ENCODE measurements around the gene ATP8A2. TPM values are rescaled to one million over a fixed set of nuclear protein-coding genes. Genes with fewer than 3 reads are reported as not detected.
"Not testable (repeated sequence)": the region's sequence is repeated elsewhere in the genome, so short reads cannot be mapped to it uniquely, and the experiment has no call there.

Gene ATP8A2
- under 1 TPM; 0.13 to 0.21 TPM for total RNA-seq

DNA sequence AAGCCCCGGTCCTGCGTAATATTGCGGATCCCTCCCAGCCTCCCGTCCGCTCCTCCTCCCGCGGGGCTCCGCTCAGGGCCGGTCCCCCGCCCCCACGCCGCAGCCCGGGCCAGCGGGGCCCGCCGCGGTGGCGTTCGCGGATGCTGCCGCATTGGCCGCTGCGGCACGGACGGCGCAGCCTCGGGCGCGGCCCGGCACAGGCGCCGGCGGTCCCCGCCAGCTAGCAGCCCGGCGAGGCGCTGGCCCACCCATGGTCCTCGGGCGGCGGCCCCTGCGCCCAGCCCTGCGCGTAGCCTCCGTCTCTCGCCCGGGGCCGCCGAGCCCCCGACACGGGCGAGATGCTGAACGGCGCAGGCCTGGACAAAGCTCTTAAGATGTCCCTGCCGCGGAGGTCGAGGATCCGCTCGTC, at the start of gene ATP8A2:
ATP8A2 (plus strand) TSS at position 100 of the 409 bp plus-strand sequence; CDS start at position 339, 239 bp downstream.
- H3K4me1 Mint-ChIP-seq: no peaks in the 10 kb centered on the region
- H3K9me3 Mint-ChIP-seq: no peaks in the 10 kb centered on the region
- H3K4me3 Mint-ChIP-seq: peak within 1 kb of the TSS; percentile 62
- no peaks in the 10 kb centered on the region for H3K36me3 Mint-ChIP-seq (ENCODE audit: low read depth)
- ATAC-seq (replicated peaks): no peak
- no peak within 1 kb of the TSS for H3K27ac Mint-ChIP-seq
- H3K27me3 Mint-ChIP-seq: peaks cover 58% of the 10 kb centered on the region

DNA sequence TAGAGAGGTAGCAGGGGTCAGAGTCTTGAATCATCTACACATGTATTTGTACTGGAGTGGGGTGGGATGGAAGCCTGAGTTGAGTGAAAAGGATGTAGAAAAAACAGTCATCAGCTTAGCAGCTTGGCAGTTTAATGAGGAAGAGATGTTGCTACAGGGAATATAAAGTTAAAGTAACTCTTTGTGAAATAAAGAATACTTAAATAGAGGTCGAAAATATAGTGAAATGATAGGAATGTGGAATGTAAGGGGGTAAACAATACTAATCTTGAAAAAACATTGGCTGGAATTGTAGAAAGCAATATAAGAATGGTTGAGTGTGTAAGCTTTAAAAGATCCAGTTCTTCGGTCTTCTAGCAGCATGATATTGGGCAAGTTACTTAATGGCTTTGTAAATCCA, 47.7 kb upstream of the ATP8A2 start:
- Mint-ChIP-seq H3K36me3 (ENCODE audit: low read depth) (peaks cover 100% of the 10 kb centered on the region), H3K4me3 (no peak overlapping the region), H3K27ac (peak overlapping the region; percentile 2), H3K9me3 (no peaks in the 10 kb centered on the region), H3K27me3 (no peaks in the 10 kb centered on the region), H3K4me1 (peaks cover 6% of the 10 kb centered on the region)
- ATAC-seq (replicated peaks): no peak

DNA sequence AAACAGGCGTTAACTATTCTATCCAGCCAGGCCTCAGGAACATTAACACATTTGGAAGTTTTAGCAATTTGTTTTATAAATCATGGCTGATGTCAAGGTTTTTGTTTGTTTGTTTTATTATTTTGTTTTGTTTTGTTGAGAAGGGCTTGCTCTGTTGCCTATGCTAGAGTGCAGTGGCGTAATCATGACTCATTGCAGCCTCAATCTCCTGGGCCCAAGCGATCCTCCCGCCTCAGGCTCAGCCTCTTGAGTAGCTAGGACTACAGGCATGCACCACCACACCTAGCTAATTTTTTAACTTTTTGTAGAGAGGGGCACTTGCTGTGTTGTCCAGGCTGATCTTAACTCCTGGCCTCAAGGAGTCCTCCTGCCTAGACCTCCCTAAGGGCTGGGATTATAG, 42.1 kb upstream of the ATP8A2 start:
- Mint-ChIP-seq H3K4me3 (no peak overlapping the region), H3K4me1 (no peaks in the 10 kb centered on the region), H3K27ac (no peak overlapping the region), H3K36me3 (ENCODE audit: low read depth) (peaks cover 100% of the 10 kb centered on the region), H3K27me3 (no peaks in the 10 kb centered on the region), H3K9me3 (no peaks in the 10 kb centered on the region)
- ATAC-seq (replicated peaks): no peak

DNA sequence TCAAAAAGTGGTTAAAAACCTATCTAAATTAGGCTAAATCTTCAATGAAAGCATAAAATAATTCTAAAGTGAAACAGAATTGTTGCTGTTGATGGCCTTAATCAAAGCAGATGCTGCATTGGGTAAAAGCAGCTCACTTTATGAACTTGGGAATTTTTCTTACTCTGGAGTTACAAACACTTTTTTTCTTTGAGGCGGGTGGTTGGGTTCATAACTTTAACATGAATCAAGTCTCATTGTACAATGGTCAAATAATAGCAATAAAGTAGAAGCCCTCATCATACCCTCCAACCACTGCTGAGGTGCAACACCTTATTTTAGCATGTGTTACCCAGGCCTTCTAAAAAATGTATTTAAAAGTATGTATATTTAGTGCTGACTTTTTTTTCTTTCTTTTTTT, 41.2 kb upstream of the ATP8A2 start:
- Mint-ChIP-seq H3K27me3 (no peaks in the 10 kb centered on the region), H3K36me3 (ENCODE audit: low read depth) (peaks cover 100% of the 10 kb centered on the region), H3K27ac (no peak overlapping the region), H3K9me3 (no peaks in the 10 kb centered on the region), H3K4me3 (no peak overlapping the region), H3K4me1 (no peaks in the 10 kb centered on the region)
- no peak for ATAC-seq (replicated peaks)

DNA sequence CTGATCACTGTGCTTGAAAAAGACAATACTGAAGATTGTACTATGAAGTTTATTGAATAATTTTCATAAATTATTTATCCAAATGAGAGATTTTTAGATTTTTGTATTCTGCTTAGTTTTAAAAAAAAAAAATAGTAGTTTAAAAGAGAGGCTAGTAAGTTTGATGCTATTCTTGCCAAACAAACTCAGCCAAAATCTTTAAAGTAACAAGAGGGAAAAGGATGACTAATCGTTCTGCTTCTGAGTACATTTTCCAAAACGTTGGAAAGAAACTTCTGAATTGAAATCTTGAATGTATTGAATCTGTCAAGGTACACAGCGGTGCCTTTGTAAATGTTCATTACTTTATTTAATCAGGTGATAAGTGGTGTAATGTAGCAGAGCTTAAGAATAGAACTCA, 35.9 kb upstream of the ATP8A2 start:
- no peak for ATAC-seq (replicated peaks)
- Mint-ChIP-seq H3K4me1 (no peaks in the 10 kb centered on the region), H3K27ac (no peak overlapping the region), H3K27me3 (no peaks in the 10 kb centered on the region), H3K36me3 (ENCODE audit: low read depth) (peaks cover 99% of the 10 kb centered on the region), H3K4me3 (no peak overlapping the region), H3K9me3 (no peaks in the 10 kb centered on the region)

DNA sequence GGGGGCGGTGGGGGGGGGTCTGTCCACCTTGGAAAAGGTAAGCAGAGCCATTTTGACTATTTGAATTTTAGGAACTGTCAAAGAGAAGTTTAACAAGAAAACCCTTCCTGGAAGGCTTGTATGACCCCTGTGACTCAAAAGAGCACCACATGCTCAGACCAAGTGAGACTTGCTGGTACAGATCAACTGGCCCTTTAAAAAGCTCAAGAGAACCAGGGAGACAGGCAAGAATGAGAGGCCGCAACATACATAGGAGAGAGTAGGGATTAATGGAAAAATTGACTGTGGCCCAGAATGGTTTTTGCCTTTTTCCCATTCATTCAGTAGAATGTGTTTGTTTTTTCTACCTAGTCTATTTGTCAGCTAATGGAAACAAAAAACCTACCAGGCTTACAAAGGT, 26.2 kb upstream of the ATP8A2 start:
- Mint-ChIP-seq H3K36me3 (ENCODE audit: low read depth) (peaks cover 16% of the 10 kb centered on the region), H3K27ac (no peak overlapping the region), H3K4me1 (no peaks in the 10 kb centered on the region), H3K4me3 (no peak overlapping the region), H3K9me3 (no peaks in the 10 kb centered on the region), H3K27me3 (no peaks in the 10 kb centered on the region)
- no peak for ATAC-seq (replicated peaks)

DNA sequence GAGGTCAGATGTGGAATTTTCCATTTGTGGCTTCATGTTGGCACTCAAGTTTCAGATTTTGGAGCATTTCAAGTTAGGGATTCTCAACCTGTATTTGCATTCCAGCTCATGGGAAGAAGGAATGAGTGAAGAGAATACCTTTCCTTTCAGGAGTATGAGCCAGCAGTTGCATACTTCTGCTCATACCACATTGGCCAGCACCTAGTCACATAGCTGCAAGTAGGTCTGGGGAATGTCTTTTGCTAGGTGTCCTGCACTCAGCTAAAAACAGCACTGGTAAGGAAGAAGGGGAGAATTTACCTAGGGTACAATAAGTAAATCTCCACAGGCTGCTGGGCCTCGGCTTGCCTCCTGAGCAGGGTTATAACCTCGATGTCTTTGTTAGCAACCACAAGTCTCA, 24.6 kb upstream of the ATP8A2 start:
- Mint-ChIP-seq H3K36me3 (ENCODE audit: low read depth) (peaks cover 5% of the 10 kb centered on the region), H3K27me3 (no peaks in the 10 kb centered on the region), H3K27ac (no peak overlapping the region), H3K9me3 (no peaks in the 10 kb centered on the region), H3K4me3 (no peak overlapping the region), H3K4me1 (no peaks in the 10 kb centered on the region)
- ATAC-seq (replicated peaks): no peak

DNA sequence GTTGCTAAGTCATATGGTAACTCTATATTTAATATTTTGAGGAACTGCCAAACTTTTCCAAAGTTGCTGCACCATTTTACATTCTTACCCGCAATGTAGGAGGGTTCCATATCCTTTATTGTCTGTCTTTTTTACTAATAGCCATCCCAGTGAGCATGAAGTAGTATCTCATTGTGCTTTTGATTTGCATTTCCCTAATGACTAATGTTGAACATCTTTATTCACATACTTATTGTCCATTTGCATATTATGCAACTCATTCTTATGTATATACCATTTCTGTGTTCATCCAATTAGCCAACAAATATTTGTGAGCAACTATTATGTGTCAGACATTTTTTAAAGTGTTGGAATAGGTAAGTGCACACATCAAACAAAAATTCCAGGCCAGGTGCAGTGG, 20.4 kb upstream of the ATP8A2 start:
- H3K4me1 Mint-ChIP-seq: no peaks in the 10 kb centered on the region
- ATAC-seq (replicated peaks): no peak
- H3K27me3 Mint-ChIP-seq: peaks cover 22% of the 10 kb centered on the region
- H3K36me3 Mint-ChIP-seq (ENCODE audit: low read depth): no peaks in the 10 kb centered on the region
- no peak overlapping the region for H3K4me3 Mint-ChIP-seq
- H3K27ac Mint-ChIP-seq: no peak overlapping the region
- no peaks in the 10 kb centered on the region for H3K9me3 Mint-ChIP-seq

DNA sequence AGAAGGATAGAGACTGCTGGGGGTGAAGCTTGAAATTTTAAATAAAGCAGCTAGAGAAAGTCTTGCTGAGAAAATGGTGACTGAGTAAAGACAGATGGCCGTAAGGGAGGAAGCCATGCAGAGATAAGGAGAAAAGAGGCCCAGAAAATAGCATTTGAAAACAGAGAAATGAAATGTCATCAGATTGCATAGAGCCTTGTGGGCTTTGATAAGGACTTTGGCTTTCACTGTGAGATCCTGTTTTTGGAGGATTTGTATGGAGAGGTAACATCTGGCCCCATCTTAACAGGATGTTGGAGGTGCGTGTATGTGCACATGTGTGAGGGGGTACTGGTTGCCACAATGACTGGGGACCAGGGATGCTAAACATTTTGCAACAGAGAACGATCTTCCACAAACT, 19.5 kb upstream of the ATP8A2 start:
- ATAC-seq (replicated peaks): no peak
- Mint-ChIP-seq H3K27me3 (peaks cover 23% of the 10 kb centered on the region), H3K4me1 (no peaks in the 10 kb centered on the region), H3K4me3 (no peak overlapping the region), H3K36me3 (ENCODE audit: low read depth) (no peaks in the 10 kb centered on the region), H3K27ac (no peak overlapping the region), H3K9me3 (no peaks in the 10 kb centered on the region)

DNA sequence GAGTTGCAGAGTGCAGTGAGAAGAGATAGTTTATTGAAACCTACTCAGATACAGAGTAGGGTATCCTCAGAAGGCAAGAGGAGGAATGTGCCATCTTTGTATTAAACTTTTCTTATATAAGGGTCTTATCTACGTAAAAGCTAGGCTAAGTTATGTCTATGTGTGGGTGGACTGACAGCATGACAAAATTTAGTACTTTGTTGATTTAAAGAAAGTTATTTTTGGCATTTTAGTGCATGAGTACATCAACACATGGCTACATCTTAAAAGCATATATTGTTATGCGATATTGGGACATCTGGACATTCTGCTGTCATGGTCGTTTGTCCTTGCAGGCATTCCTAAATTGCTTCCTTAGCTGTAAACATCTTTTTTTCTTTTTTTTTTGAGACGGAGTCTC, 19.0 kb upstream of the ATP8A2 start:
- Mint-ChIP-seq H3K9me3 (no peaks in the 10 kb centered on the region), H3K27ac (no peak overlapping the region), H3K4me3 (no peak overlapping the region), H3K36me3 (ENCODE audit: low read depth) (no peaks in the 10 kb centered on the region), H3K27me3 (peaks cover 27% of the 10 kb centered on the region), H3K4me1 (no peaks in the 10 kb centered on the region)
- no peak for ATAC-seq (replicated peaks)

DNA sequence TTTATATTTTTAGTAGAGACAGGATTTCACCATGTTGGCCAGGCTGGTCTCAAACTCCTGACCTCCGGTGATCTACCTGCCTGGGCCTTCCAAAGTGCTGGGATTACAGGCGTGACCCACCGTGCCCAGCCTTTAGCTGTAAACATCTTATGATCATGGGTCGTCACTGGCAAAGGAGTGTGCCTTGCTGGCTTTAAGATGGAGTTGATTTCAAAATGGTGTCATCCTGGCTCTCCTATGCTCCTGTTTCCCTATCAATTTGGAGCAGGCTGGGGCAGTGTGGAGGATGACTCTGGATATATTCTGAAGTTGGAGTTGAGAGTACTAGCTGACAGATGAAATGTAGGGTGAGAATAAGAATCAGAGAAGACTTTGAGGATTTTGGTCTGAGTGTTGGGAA, 18.4 kb upstream of the ATP8A2 start:
- Mint-ChIP-seq H3K9me3 (no peaks in the 10 kb centered on the region), H3K27me3 (peaks cover 27% of the 10 kb centered on the region), H3K4me3 (no peak overlapping the region), H3K27ac (no peak overlapping the region), H3K4me1 (no peaks in the 10 kb centered on the region), H3K36me3 (ENCODE audit: low read depth) (no peaks in the 10 kb centered on the region)
- no peak for ATAC-seq (replicated peaks)

DNA sequence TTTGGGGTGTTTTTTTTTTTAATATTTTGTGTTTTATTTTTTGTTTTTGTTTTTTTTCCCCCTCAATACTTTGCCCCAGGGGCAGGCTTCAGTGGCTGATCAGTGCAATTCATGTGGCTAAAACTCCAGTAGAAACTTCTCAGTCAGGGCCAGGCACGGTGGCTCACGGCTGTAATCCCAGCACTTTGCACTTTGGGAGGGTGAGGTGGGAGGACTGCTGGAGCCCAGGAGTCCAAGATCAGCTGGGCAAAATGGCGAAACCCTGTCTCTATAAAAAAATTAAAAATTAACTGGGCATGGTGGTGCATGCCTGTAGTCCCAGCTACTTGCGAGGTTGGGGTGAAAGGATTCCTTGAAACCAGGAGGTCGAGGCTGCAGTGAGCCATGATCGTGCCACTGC, 17.4 kb upstream of the ATP8A2 start:
- Mint-ChIP-seq H3K4me1 (no peaks in the 10 kb centered on the region), H3K27me3 (peaks cover 27% of the 10 kb centered on the region), H3K4me3 (no peak overlapping the region), H3K9me3 (no peaks in the 10 kb centered on the region), H3K27ac (no peak overlapping the region), H3K36me3 (ENCODE audit: low read depth) (no peaks in the 10 kb centered on the region)
- ATAC-seq (replicated peaks): no peak

DNA sequence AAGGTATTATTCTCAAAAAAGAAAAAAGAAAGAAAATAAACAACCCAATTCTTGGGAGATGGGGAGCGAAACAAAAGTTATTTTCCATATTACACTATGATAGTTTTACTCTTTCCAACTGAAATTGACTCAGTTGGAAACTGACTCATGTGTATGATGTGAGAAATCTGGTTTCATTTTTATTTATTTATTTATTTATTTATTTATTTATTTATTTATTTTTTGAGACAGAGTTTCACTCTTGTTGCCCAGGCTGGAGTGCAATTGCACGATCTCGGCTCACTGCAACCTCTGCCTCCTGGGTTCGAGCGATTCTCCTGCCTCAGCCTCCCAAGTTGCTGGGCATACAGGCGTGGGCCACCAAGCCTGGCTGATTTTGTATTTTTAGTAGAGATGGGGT, 11.3 kb upstream of the ATP8A2 start:
- H3K9me3 Mint-ChIP-seq; H3K36me3 Mint-ChIP-seq (ENCODE audit: low read depth); ATAC-seq (replicated peaks); H3K27ac Mint-ChIP-seq; H3K4me1 Mint-ChIP-seq; H3K4me3 Mint-ChIP-seq: not testable (repeated sequence)
- peaks cover 18% of the 10 kb centered on the region for H3K27me3 Mint-ChIP-seq

DNA sequence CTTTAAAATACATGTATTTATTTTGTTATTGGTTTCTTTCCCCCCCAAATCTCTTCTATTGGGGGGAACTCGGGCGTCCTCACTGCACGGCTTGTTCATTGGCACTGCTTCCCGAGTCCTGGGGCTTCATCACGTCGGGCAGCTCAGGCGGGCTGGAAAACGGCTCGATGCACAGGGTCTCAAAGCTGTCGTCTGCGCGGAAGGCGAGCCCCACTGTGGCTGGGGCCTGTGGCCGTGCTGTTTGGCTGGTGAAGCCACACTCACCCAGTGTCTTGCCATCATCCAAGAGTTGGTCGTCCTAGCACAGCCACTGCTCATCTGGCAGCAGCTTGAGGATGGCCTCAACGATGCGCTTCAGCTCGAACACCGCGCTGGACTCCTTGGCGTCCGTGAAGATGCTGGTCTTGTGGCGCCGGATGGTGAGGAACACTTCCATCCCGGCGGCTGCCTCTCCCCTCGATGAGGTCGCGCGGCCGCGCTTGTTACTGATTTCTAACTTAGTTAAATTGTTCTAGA, 6.0 kb upstream of the ATP8A2 start:
- Mint-ChIP-seq H3K27ac (no peak overlapping the region), H3K9me3 (no peaks in the 10 kb centered on the region), H3K4me3 (no peak overlapping the region), H3K4me1 (no peaks in the 10 kb centered on the region), H3K36me3 (ENCODE audit: low read depth) (no peaks in the 10 kb centered on the region), H3K27me3 (peaks cover 29% of the 10 kb centered on the region)
- ATAC-seq (replicated peaks): no peak

DNA sequence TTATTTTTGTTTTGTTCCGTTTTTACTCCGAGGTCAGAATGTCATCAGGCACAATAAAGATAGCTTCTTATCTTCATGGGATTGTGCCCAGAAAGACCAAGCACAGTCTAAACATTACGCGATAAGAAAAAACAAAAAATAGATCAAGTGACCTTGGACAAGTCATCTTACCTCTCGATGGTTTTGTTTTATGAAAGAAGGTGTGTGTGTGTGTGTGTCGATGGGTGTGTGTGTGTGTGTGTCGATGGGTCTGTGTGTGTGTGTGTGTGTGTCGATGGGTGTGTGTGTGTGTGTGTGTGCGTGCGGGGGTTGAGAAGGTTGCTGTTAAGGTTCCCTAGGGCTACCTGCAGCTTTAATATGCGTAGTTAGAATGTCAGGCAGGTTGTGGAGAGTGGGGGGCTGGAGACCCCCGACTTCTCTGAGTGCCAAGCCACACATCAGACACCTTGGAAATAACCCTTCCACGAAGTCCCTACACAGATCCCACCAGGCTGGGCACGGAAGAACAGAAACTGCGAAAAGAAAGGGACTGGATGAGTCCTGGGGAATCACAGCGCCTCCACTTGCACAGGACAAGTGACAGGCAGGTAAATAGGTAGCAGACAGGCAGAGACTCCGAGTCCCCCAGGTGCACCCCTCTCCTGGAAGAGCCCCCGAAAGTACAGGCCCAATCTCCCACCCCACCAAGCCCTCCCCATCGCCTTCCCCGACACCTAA, 458 bp upstream of the ATP8A2 start:
- no peak for ATAC-seq (replicated peaks)
- H3K27ac Mint-ChIP-seq: no peak overlapping the region
- no peaks in the 10 kb centered on the region for H3K4me1 Mint-ChIP-seq
- H3K36me3 Mint-ChIP-seq (ENCODE audit: low read depth): no peaks in the 10 kb centered on the region
- no peaks in the 10 kb centered on the region for H3K9me3 Mint-ChIP-seq
- H3K4me3 Mint-ChIP-seq: peak overlapping the region; percentile 62
- H3K27me3 Mint-ChIP-seq: peaks cover 58% of the 10 kb centered on the region

All from activated T-helper 17 cell treated with anti-CD3 and anti-CD28 coated beads, Interleukin-2, amount 50 U/mL, for 72 hours (primary cell).